HepG2 (cell line): ENCODE measurements around the gene SBK3. TPM values are rescaled to one million over a fixed set of nuclear protein-coding genes. Genes with fewer than 3 reads are reported as not detected.

Experiments
- ATAC-seq: fragments of 200-7000 bp; cut with Tn5 transposase; 3 replicates; pipeline ENCODE4 v1.9.1; 2020; ENCODE audit warnings: mild to moderate bottlenecking, moderate library complexity
- BruUV-seq: library from RNA; stranded (reverse); fragments of 400-500 nt; replicated peaks from 2 replicates; lab custom pipeline; 2021; lab: Mats Ljungman, UMichigan
- CTCF ChIA-PET: fragments of 300-600 bp; formaldehyde crosslinking; extraction: SDS; loops from one replicate; lab custom pipeline; 2021; ENCODE audit warnings: low total read pairs, inconsistent platforms, low intra/inter-chr PET ratio; lab: Yijun Ruan, JAX
- POLR2A ChIA-PET: fragments of 350-600 bp; sonication (Branson Sonifier 250); formaldehyde crosslinking; loops from one replicate; lab custom pipeline; 2020; ENCODE audit warnings: antibody characterized with exemption, inconsistent platforms; lab: Yijun Ruan, JAX
- DNase-seq: peaks from one replicate; pipeline ENCODE4 v3.0.0-alpha.2; 2015; ENCODE audit warnings: low spot score
- FAIRE-seq: peaks from 3 replicates; lab custom pipeline; 2011; peaks lifted over from hg19 to GRCh38; lab: Jason Lieb, UNC
- H2AFZ ChIP-seq: one replicate; pipeline ENCODE4 v1.6.1; 2011; ENCODE audit warnings: low read length, inconsistent platforms
- H3K27ac ChIP-seq: fragments of 300-600 bp; 3 replicates; pipeline ENCODE4 v1.8.0; 2011; ENCODE audit warnings: mixed run types, mild to moderate bottlenecking, mixed read lengths, low read length, inconsistent platforms; ENCODE audit not compliant: insufficient read depth; ENCODE audit errors: extremely low read length
- H3K27me3 ChIP-seq, 2 experiments: fragments of 200-600 bp in 1 of 2; 2 replicates in 1 of 2; 3 replicates in 1 of 2; pipeline versions ENCODE4 v1.6.0 to v1.8.0; 2011; ENCODE audit warnings: low read length in 2 of 2, mild to moderate bottlenecking in 2 of 2, moderate library complexity in 2 of 2, inconsistent platforms in 1 of 2; ENCODE audit not compliant: insufficient read depth in 2 of 2, control insufficient read depth in 1 of 2
- H3K36me3 ChIP-seq, 2 experiments: fragments of 200-600 bp in 1 of 2; replicated peaks in 1 of 2; 2 replicates in 1 of 2; 3 replicates in 1 of 2; pipeline versions ENCODE4 v1.5.1 to v1.8.0; 2011; ENCODE audit warnings: low read length in 2 of 2, inconsistent platforms in 1 of 2; ENCODE audit not compliant: insufficient read depth in 2 of 2, control insufficient read depth in 1 of 2
- H3K4me1 ChIP-seq: 2 replicates; pipeline ENCODE4 v1.5.1; 2012; ENCODE audit warnings: low read length, inconsistent platforms; ENCODE audit not compliant: insufficient read depth
- H3K4me2 ChIP-seq: 2 replicates; pipeline ENCODE4 v1.6.0; 2011; ENCODE audit warnings: low read depth, low read length, inconsistent platforms
- H3K4me3 ChIP-seq, 3 experiments: fragments of 200-600 bp in 1 of 3; sonication (generic), shearing (Covaris generic) in 1 of 3; replicated peaks in 1 of 3; 2 replicates each; pipeline ENCODE4 v1.5.1; 2011 to 2016; ENCODE audit warnings: low read length in 3 of 3, inconsistent platforms in 2 of 3, low read depth in 2 of 3, mild to moderate bottlenecking in 2 of 3, control low read depth in 1 of 3, mixed read lengths in 1 of 3; ENCODE audit not compliant: insufficient read depth in 1 of 3
- H3K79me2 ChIP-seq: one replicate; pipeline ENCODE4 v1.6.1; 2011; ENCODE audit warnings: low read length, inconsistent platforms; ENCODE audit not compliant: insufficient read depth
- H3K9ac ChIP-seq: 2 replicates; pipeline ENCODE4 v1.6.0; 2011; ENCODE audit warnings: mild to moderate bottlenecking, low read depth, low read length, inconsistent platforms; ENCODE audit not compliant: insufficient read depth
- H3K9me3 ChIP-seq: 2 replicates; pipeline ENCODE4 v1.5.1; 2012; ENCODE audit warnings: mild to moderate bottlenecking, low read length
- H4K20me1 ChIP-seq: 2 replicates; pipeline ENCODE4 v1.6.0; 2011; ENCODE audit warnings: inconsistent platforms, mild to moderate bottlenecking, low read length, moderate library complexity; ENCODE audit not compliant: insufficient read depth
- HMGXB3 ChIP-seq: sonication (generic); formaldehyde crosslinking; IDR thresholded peaks from 2 replicates; pipeline ENCODE4 v1.4.0; 2020; ENCODE audit warnings: missing genetic modification reagents, borderline replicate concordance
- ZBTB20 ChIP-seq: sonication (generic); formaldehyde crosslinking; IDR thresholded peaks from 2 replicates; pipeline ENCODE4 v1.8.1; 2023; ENCODE audit warnings: missing genetic modification reagents, low read depth, mild to moderate bottlenecking, borderline replicate concordance
- ZBTB33 ChIP-seq: sonication (generic); formaldehyde crosslinking; IDR thresholded peaks from 2 replicates; pipeline ENCODE4 v1.4.0; 2020; ENCODE audit warnings: missing genetic modification reagents
- ZFP62 ChIP-seq: sonication (generic); formaldehyde crosslinking; IDR thresholded peaks from 2 replicates; pipeline ENCODE4 v1.4.0; 2020; ENCODE audit warnings: missing genetic modification reagents
- WGBS: methylation state at CpG from one replicate; pipeline ENCODE4 v1.1.6; 2017; ENCODE audit warnings: low lambda C conversion rate; 5-methylcytosine and 5-hydroxymethylcytosine counted together
- in situ Hi-C: cut with HindIII; loops from 2 replicates; pipeline ENCODE4 v1.10.0; 2017; ENCODE audit warnings: low pct_unique_long_range_greater_than_20kb; ENCODE audit not compliant: extremely low pct_ligation_motif_present
- intact Hi-C: fragments of 100-400 bp; cut with micrococcal nuclease; formaldehyde crosslinking; loops from one replicate; pipeline ENCODE4 v1.10.0; 2022; ENCODE audit not compliant: unreplicated experiment
- polyA plus RNA-seq, 8 experiments: library from polyadenylated mRNA; depleted of rRNA in 3 of 8; stranded (reverse) in 7 of 8; unstranded in 1 of 8; fragments of >200 nt; fragmentation: Illumina TruSeq in 4 of 8; extraction: Trizol in 4 of 8; gene quantifications; 2 replicates each; pipeline versions ENCODE4 v1.2.1 to v1.2.3, GENCODE V29; 2011 to 2016; ENCODE audit warnings: low read depth in 4 of 8, missing spikeins in 1 of 8, mixed read lengths in 1 of 8; ENCODE audit not compliant: insufficient read depth in 1 of 8
- total RNA-seq, 5 experiments: library from RNA; depleted of rRNA; stranded (reverse); fragments of >200 nt; fragmentation: Illumina TruSeq; extraction: Trizol; gene quantifications; 2 replicates each; pipeline ENCODE4 v1.2.3, GENCODE V29; 2016; ENCODE audit warnings: low read depth in 1 of 5
- TF ChIP-seq, protein P1 (sequence below): sonication (generic); formaldehyde crosslinking; IDR thresholded peaks from 2 replicates; pipeline ENCODE4 v1.4.0; 2020; ENCODE audit warnings: missing genetic modification reagents; ENCODE audit errors: not compliant biosample characterization

Gene SBK3
- total and polyA plus RNA-seq, 2 of the 13 experiments (the other 11 are each of a cell fraction or from before 2014, with no cell fraction given): 0.66 to 0.77 TPM

- Histone ChIP-seq H3K4me2 (no peak overlapping the region), H3K27me3 (no peaks in the 10 kb centered on the region), H3K27ac (no peak overlapping the region), H4K20me1 (no peaks in the 10 kb centered on the region), H2AFZ (no peak overlapping the region), H3K9me3 (no peaks in the 10 kb centered on the region), H3K79me2 (no peaks in the 10 kb centered on the region), H3K4me1 (peaks cover 33% of the 10 kb centered on the region), H3K36me3 (no peaks in the 10 kb centered on the region), H3K9ac (no peak overlapping the region), H3K4me3 (no peak overlapping the region)
- ChIA-PET CTCF (no interaction called here), POLR2A (no interaction called here)
- BruUV-seq: no TSS peak
- no peak for DNase-seq
- no peak for ATAC-seq
- no peak for FAIRE-seq
- whole genome bisulfite sequencing: 77% methylated on average over 24 of the region's 56 CpGs
- in situ Hi-C loops: no loop called here
- intact Hi-C loops: no loop called here
- TF ChIP-seq, protein P1, sequence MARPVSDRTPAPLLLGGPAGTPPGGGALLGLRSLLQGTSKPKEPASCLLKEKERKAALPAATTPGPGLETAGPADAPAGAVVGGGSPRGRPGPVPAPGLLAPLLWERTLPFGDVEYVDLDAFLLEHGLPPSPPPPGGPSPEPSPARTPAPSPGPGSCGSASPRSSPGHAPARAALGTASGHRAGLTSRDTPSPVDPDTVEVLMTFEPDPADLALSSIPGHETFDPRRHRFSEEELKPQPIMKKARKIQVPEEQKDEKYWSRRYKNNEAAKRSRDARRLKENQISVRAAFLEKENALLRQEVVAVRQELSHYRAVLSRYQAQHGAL (CRISPR knock-in tag): no peak
- TF ChIP-seq HMGXB3 (CRISPR knock-in tag) (no peak), ZBTB33 (peak; percentile 96), ZFP62 (CRISPR knock-in tag) (no peak), ZBTB20 (no peak)
These were observed 15.6 kb downstream of the SBK3 start for GRCh38 chr19:55529636-55530234.
